ENCODE results near the gene GDPD1. TPM values are rescaled to one million over a fixed set of nuclear protein-coding genes. Genes with fewer than 3 reads are reported as not detected.
"Not testable (repeated sequence)": the region's sequence is repeated elsewhere in the genome, so short reads cannot be mapped to it uniquely, and the experiment has no call there.

Gene GDPD1
- total RNA-seq, 4 donors from 2014 or later = 9.3 to 14.5 (median 13.0) TPM; not detected in 1

- no peaks in the 10 kb centered on the region for H3K9me3 ChIP-seq
These were observed 67.1 kb downstream of the GDPD1 start for GRCh38 chr17:59287452-59287851.

GRCh38 chr17:59287891-59288290 is 67.6 kb downstream of the GDPD1 start:
- DNase-seq = no peak
- Histone ChIP-seq H3K27ac (no peak overlapping the region), H3K4me1 (peaks cover 0 to 15% (median 1%) of the 10 kb centered on the region in 4 donors), H3K27me3 (no peaks in the 10 kb centered on the region), H3K9me3 (no peaks in the 10 kb centered on the region), H3K4me3 (no peak overlapping the region), H3K36me3 (no peaks in the 10 kb centered on the region)
- no peak for TF ChIP-seq POLR2A (IDR thresholded peaks at IDR 0.05)
- TF ChIP-seq CTCF (IDR thresholded peaks at IDR 0.05) = no peak

More at GRCh38 chr17:59287452-59287851, 67.1 kb downstream of the GDPD1 start:
- H3K27me3 ChIP-seq = no peaks in the 10 kb centered on the region
- peaks cover 0 to 15% (median 1%) of the 10 kb centered on the region in 4 donors for H3K4me1 ChIP-seq
- TF ChIP-seq CTCF (IDR thresholded peaks at IDR 0.05) (no peak), POLR2A (IDR thresholded peaks at IDR 0.05) (no peak)
- no peak overlapping the region for H3K4me3 ChIP-seq
- H3K36me3 ChIP-seq = no peaks in the 10 kb centered on the region
- no peak for DNase-seq
- no peak overlapping the region for H3K27ac ChIP-seq

- no peak for TF ChIP-seq POLR2A (IDR thresholded peaks at IDR 0.05)
- TF ChIP-seq CTCF (IDR thresholded peaks at IDR 0.05) = no peak
- Histone ChIP-seq H3K27me3 (no peaks in the 10 kb centered on the region), H3K4me1 (peaks cover 0 to 15% (median 1%) of the 10 kb centered on the region in 4 donors), H3K9me3 (no peaks in the 10 kb centered on the region), H3K4me3 (no peak overlapping the region), H3K27ac (peak overlapping the region in 3 of 4 donors; percentile 10 to 86 (median 72)), H3K36me3 (no peaks in the 10 kb centered on the region)
- no peak for DNase-seq
These were observed 69.6 kb downstream of the GDPD1 start for GRCh38 chr17:59289981-59290301.

- peak in 1 of 2 donors; percentile 16 for TF ChIP-seq POLR2A (IDR thresholded peaks at IDR 0.05)
- not testable (repeated sequence) for H3K4me3 ChIP-seq, H3K27me3 ChIP-seq, H3K36me3 ChIP-seq, H3K9me3 ChIP-seq
- peak overlapping the region in 3 of 4 donors; percentile 10 to 86 (median 72) for H3K27ac ChIP-seq
- H3K4me1 ChIP-seq = peaks cover 0 to 15% (median 1%) of the 10 kb centered on the region in 4 donors
- peak in 1 of 3 donors; percentile 51 for DNase-seq
These were observed 70.1 kb downstream of the GDPD1 start for GRCh38 chr17:59290302-59290998.

- H3K4me3 ChIP-seq = no peak overlapping the region
- no peak overlapping the region for H3K27ac ChIP-seq
These were observed 71.8 kb downstream of the GDPD1 start for GRCh38 chr17:59292174-59292523.

More at GRCh38 chr17:59292174-59292523, 71.8 kb downstream of the GDPD1 start:
- no peak for DNase-seq
- TF ChIP-seq POLR2A (IDR thresholded peaks at IDR 0.05) (no peak), CTCF (IDR thresholded peaks at IDR 0.05) (no peak)
- H3K36me3 ChIP-seq = no peaks in the 10 kb centered on the region
- no peaks in the 10 kb centered on the region for H3K9me3 ChIP-seq
- peaks cover 0 to 28% (median 1%) of the 10 kb centered on the region in 4 donors for H3K4me1 ChIP-seq
- H3K27me3 ChIP-seq = no peaks in the 10 kb centered on the region

Data from Peyer's patch (tissue), 4 donors.